ENCODE measurements around the gene DTNB.
"Not testable (repeated sequence)": the region's sequence is repeated elsewhere in the genome, so short reads cannot be mapped to it uniquely, and the experiment has no call there.

Gene DTNB

DNA sequence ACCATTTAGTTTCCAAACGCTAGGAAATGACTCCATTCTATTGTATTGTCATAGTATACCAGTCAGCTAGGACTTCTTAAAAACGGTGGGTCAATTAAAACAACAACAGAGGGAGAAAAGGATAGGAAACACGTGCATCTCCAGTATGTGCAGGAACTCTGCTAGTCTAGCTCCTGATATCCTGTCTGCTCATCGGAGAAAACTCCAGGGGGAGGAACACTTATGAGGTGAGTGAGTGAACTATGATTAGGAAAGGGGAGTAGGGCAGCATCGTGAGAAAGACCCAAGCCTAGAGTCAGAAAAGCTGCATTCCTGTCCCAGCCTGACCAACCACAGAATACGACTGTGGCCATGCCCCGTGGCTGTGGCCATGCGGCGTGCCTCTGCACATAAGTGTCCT is 34.2 kb downstream of the DTNB start:
- no peak overlapping the region for H3K4me3 ChIP-seq (ENCODE audit: low read length)
- no peak for DNase-seq (ENCODE audit: low read depth)
- TF ChIP-seq, protein P1, sequence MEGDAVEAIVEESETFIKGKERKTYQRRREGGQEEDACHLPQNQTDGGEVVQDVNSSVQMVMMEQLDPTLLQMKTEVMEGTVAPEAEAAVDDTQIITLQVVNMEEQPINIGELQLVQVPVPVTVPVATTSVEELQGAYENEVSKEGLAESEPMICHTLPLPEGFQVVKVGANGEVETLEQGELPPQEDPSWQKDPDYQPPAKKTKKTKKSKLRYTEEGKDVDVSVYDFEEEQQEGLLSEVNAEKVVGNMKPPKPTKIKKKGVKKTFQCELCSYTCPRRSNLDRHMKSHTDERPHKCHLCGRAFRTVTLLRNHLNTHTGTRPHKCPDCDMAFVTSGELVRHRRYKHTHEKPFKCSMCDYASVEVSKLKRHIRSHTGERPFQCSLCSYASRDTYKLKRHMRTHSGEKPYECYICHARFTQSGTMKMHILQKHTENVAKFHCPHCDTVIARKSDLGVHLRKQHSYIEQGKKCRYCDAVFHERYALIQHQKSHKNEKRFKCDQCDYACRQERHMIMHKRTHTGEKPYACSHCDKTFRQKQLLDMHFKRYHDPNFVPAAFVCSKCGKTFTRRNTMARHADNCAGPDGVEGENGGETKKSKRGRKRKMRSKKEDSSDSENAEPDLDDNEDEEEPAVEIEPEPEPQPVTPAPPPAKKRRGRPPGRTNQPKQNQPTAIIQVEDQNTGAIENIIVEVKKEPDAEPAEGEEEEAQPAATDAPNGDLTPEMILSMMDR (IDR thresholded peaks at IDR 0.05; ENCODE audit: insufficient read depth, low read depth, low read length, missing control alignments): no peak

DNA sequence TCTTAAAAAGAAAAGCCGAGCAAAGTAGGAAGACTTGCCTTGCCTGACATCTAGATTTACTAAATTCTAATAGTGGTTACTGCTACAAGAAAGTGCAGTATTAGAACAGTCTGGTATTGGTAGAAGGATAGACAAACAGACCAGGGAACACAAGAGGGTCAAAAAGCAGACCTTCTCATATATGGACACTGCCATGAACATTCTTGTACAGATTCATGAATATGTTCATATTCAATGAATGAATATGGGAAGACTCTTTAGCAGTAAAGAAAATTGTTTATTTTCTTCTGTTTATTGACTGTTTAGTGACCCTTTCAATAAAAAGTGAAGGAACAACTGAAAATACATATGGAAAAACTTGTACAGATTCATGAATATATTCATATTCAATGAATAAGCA is 37.6 kb downstream of the DTNB start:
- TF ChIP-seq, protein P1 (IDR thresholded peaks at IDR 0.05; ENCODE audit: insufficient read depth, low read depth, low read length, missing control alignments): no peak

DNA sequence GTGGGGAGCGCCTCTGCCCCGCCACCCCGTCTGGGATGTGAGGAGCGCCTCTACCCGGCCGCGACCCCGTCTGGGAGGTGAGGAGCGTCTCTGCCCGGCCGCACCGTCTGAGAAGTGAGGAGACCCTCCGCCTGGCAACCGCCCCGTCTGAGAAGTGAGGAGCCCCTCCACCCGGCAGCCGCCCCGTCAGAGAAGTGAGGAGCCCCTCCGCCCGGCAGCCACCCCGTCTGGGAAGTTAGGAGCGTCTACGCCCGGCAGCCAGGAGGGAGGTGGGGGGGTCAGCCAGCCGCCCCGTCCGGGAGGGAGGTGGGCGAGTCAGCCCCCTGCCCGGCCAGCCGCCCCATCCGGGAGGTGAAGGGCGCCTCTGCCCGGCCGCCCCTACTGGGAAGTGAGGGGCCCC is 39.6 kb downstream of the DTNB start:
- not testable (repeated sequence) for H3K4me3 ChIP-seq (ENCODE audit: low read length); DNase-seq (ENCODE audit: low read depth)

More for the DNA sequence above, 37.6 kb downstream of the DTNB start:
- DNase-seq (ENCODE audit: low read depth): no peak
- no peak overlapping the region for H3K4me3 ChIP-seq (ENCODE audit: low read length)

DNA sequence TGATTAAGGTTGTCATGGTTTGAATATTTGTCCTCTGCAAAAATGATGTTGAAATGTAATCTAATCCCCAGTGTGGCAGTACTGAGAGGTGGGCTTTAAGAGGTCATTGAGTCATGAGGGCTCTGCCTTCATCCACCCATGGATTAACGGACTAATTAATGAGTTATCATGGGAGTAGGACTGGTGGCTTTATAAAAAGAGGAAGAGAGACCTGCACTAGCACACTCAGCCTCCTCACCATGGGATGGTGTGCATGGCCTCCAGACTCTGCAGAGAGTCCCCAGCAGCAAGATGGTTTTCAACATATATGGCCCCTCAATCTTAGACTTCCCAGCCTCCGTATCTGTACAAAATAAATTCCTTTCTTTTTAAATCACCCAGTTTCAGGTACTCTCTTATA is 41.0 kb downstream of the DTNB start:
- no peak overlapping the region for H3K4me3 ChIP-seq (ENCODE audit: low read length)
- no peak for DNase-seq (ENCODE audit: low read depth)
- TF ChIP-seq, protein P1 (IDR thresholded peaks at IDR 0.05; ENCODE audit: insufficient read depth, low read depth, low read length, missing control alignments): no peak

DNA sequence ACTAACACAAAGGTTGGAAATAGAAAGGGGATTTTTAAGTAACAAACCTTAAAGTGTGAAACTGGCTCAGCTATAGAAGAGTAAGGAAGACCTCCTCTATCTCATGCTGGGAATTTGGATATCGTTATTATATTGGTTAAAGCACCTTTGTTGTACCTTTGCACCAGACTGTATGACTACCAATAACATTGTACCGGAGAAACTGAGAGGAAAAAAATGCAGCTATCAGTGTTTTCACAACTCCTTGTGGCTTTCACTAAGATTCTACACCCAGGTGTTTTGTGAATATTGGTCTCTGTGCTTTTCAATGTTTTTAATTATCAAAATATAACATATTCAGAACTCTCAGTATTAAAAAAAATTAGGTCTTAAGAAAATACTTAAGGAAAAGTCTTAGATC is 48.7 kb downstream of the DTNB start:
- TF ChIP-seq, protein P1 (IDR thresholded peaks at IDR 0.05; ENCODE audit: insufficient read depth, low read depth, low read length, missing control alignments): no peak
- DNase-seq (ENCODE audit: low read depth): no peak
- no peak overlapping the region for H3K4me3 ChIP-seq (ENCODE audit: low read length)

DNA sequence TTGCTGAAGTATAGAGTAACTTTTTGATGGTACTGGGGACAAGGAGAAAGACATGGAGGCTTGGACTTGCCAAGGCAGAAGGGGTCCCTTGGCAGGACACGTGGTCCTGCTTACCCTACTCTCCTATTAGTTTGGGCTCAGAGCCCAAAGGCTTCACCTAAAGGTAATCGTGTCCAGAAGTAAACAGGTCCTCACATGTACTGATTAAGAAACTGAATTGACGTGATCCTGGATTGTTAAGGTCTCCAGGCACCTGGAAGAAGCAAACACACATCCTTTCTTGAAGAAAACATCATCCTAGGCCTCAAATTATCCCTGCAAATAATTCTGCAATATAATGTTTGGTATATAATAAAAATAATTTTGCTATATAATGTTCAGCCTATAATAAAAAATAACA is 50.0 kb downstream of the DTNB start:
- no peak overlapping the region for H3K4me3 ChIP-seq (ENCODE audit: low read length)
- peak; percentile 59 for DNase-seq (ENCODE audit: low read depth)
- TF ChIP-seq, protein P1 (IDR thresholded peaks at IDR 0.05; ENCODE audit: insufficient read depth, low read depth, low read length, missing control alignments): no peak

DNA sequence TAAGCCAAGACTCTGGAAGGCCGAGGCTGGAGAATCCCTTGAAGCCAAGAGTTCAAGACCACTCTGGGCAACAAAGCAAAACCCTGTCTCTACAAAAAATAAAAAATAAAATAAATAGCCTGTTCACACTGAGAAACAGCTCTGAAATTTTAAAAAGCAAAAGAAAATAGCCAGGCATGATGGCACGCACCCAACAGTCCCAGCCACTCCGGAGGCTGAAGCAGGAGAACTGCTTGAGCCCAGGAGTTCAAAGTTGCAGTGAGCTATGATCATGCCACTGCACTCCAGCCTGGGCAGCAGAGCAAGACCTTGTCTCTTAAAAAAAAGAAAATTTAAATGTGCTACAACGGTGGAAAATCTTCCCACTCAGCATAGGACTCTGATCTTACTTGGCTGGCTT is 52.7 kb downstream of the DTNB start:
- no peak overlapping the region for H3K4me3 ChIP-seq (ENCODE audit: low read length)
- TF ChIP-seq, protein P1 (IDR thresholded peaks at IDR 0.05; ENCODE audit: insufficient read depth, low read depth, low read length, missing control alignments): no peak
- DNase-seq (ENCODE audit: low read depth): no peak

DNA sequence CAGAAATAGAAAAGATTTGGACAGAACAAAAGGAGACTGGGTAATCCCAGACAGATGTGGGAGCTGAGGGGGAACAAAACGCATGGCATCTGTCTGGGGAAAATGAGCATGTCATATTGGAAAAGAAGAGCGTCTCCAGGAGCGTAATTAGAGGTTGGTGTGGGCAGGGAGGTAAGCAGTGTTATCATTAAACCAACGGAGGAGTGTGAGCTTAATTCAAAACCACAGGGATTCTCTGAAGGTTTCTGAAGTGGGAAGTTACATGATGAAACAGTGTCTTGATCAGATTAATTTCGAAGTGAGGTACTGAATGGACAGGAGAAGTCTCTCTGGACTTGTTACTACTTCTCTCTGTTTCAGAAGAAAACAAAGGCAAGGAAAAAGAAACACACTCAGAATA is 53.3 kb downstream of the DTNB start:
- DNase-seq (ENCODE audit: low read depth): no peak
- TF ChIP-seq, protein P1 (IDR thresholded peaks at IDR 0.05; ENCODE audit: insufficient read depth, low read depth, low read length, missing control alignments): no peak
- no peak overlapping the region for H3K4me3 ChIP-seq (ENCODE audit: low read length)

Measured in epithelial cell of esophagus (primary cell).